ENCODE measurements around the gene ALCAM.

Gene ALCAM

GRCh38 chr3:105555206-105555605, 188.5 kb downstream of the ALCAM start:
- Histone ChIP-seq H3K36me3 (ENCODE audit: control insufficient read depth, insufficient read depth, low read length) (peaks cover 22% of the 10 kb centered on the region), H3K4me3 (ENCODE audit: low read depth, low read length) (no peak overlapping the region), H3K4me1 (ENCODE audit: control insufficient read depth, insufficient read depth, low read length) (no peaks in the 10 kb centered on the region; the same call in 1 of the 2 replicates), H3K9me3 (ENCODE audit: control insufficient read depth, insufficient read depth, low read length) (no peaks in the 10 kb centered on the region), H3K27ac (ENCODE audit: low read depth, low read length) (no peak overlapping the region), H3K27me3 (ENCODE audit: control insufficient read depth, insufficient read depth, low read length) (no peaks in the 10 kb centered on the region), H3K9ac (ENCODE audit: low read depth, low read length) (no peak overlapping the region)

DNA sequence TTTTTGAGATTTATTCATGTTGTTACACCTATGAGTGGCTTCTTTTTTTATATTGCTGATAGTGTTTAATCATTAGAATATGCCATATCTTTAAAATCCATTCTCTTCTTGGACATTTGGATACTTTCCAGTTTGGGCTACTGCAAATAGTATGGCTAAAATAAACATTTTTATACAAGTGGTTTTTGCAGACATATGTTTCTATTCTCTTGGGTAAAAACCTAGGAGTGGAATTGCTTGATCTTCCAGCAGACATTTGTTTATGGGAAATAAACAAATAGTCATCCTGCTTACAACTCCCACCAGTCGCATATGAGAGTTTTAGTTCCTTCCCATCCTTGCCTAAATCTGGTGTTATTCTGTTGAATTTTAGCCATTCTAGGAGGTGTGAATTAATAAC, 193.1 kb downstream of the ALCAM start:
- no peak overlapping the region for H3K9ac ChIP-seq (ENCODE audit: low read depth, low read length)
- no peaks in the 10 kb centered on the region for H3K36me3 ChIP-seq (ENCODE audit: control insufficient read depth, insufficient read depth, low read length)
- no peak overlapping the region for H3K27ac ChIP-seq (ENCODE audit: low read depth, low read length)
- H3K4me3 ChIP-seq (ENCODE audit: low read depth, low read length): no peak overlapping the region
- no peaks in the 10 kb centered on the region for H3K9me3 ChIP-seq (ENCODE audit: control insufficient read depth, insufficient read depth, low read length)
- no peaks in the 10 kb centered on the region for H3K27me3 ChIP-seq (ENCODE audit: control insufficient read depth, insufficient read depth, low read length)
- H3K4me1 ChIP-seq (ENCODE audit: control insufficient read depth, insufficient read depth, low read length): no peaks in the 10 kb centered on the region; the same call in 1 of the 2 replicates

DNA sequence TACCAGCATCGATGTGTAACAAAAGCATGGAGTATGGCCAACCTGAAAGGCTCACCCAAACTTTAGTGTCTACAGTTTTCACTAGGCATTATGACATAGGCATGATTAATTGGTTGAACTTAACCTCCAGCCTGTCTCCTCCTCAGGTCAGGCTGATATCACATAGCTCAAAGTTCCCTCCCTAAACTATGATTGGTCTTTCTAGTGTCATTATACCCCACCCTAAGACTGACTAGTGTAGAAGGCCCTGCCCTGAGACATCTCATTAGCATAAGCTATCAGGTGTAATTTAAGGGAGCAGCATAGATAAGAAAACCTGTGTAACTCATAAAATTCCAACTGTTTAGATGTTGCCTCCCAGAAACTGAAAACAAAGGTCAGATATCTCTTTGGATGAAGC, 195.2 kb downstream of the ALCAM start:
- Histone ChIP-seq H3K36me3 (ENCODE audit: control insufficient read depth, insufficient read depth, low read length) (no peaks in the 10 kb centered on the region), H3K4me1 (ENCODE audit: control insufficient read depth, insufficient read depth, low read length) (no peaks in the 10 kb centered on the region), H3K9ac (ENCODE audit: low read depth, low read length) (no peak overlapping the region), H3K9me3 (ENCODE audit: control insufficient read depth, insufficient read depth, low read length) (no peaks in the 10 kb centered on the region), H3K27me3 (ENCODE audit: control insufficient read depth, insufficient read depth, low read length) (no peaks in the 10 kb centered on the region), H3K4me3 (ENCODE audit: low read depth, low read length) (no peak overlapping the region), H3K27ac (ENCODE audit: low read depth, low read length) (no peak overlapping the region)

DNA sequence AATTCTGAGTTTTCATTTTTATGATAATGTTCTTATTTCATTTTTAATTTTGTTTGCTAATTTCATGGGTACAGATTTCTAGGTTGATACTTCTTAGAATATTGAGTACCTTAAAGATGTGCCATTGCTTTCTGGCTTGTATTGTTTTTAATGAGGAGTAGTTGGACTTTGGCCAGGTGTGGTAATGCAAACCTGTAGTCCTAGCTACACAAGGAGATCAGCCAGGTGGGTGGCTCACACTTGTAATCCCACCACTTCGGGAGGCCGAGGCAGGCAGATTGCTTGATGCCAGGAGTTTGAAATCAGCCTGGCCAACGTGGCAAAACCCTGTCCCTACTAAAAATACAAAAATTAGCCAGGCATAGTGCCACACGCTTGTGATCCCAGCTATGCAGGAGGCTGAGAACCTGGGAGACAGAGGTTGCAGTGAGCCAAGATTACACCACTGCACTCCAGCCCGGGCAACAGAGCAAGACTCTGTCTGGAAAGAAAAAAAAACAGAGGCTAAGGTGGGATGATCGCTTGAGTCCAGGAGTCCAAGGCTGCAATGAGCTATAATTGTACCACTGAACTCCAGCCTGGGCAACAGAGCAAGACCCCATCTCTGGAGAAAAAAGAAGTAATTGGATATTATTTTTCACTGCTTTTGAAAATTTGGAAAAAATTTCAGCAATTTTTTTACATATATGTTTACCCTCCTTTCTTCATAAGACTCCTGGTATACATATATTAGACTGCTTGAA, 198.0 kb downstream of the ALCAM start:
- H3K9ac ChIP-seq (ENCODE audit: low read depth, low read length): no peak overlapping the region
- no peak overlapping the region for H3K4me3 ChIP-seq (ENCODE audit: low read depth, low read length)

DNA sequence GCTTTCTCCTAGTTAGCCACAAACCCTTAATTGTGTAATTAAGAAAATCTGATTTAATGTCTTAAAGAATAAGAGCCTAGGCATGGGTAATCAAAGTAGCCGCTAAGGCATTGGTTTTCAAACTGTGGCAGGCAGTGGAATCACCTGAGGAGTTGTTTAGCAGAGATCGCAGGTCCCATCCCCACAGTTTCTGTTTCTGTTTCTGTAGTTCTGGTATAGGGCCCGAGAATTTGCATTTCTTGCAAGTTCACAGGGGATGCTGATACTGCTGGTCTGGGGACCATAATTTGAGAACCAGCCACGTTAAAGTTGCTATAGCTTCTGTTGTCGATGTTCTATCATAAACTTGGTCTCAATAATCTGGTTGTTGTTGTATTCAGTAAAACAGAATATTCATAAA, 204.3 kb downstream of the ALCAM start:
- Histone ChIP-seq H3K9ac (ENCODE audit: low read depth, low read length) (no peak overlapping the region), H3K9me3 (ENCODE audit: control insufficient read depth, insufficient read depth, low read length) (no peaks in the 10 kb centered on the region), H3K27me3 (ENCODE audit: control insufficient read depth, insufficient read depth, low read length) (no peaks in the 10 kb centered on the region), H3K36me3 (ENCODE audit: control insufficient read depth, insufficient read depth, low read length) (no peaks in the 10 kb centered on the region), H3K4me3 (ENCODE audit: low read depth, low read length) (no peak overlapping the region), H3K4me1 (ENCODE audit: control insufficient read depth, insufficient read depth, low read length) (no peaks in the 10 kb centered on the region), H3K27ac (ENCODE audit: low read depth, low read length) (no peak overlapping the region)

More for the DNA sequence above, 198.0 kb downstream of the ALCAM start:
- Histone ChIP-seq H3K27me3 (ENCODE audit: control insufficient read depth, insufficient read depth, low read length) (no peaks in the 10 kb centered on the region), H3K4me1 (ENCODE audit: control insufficient read depth, insufficient read depth, low read length) (no peaks in the 10 kb centered on the region), H3K27ac (ENCODE audit: low read depth, low read length) (no peak overlapping the region), H3K9me3 (ENCODE audit: control insufficient read depth, insufficient read depth, low read length) (no peaks in the 10 kb centered on the region), H3K36me3 (ENCODE audit: control insufficient read depth, insufficient read depth, low read length) (no peaks in the 10 kb centered on the region)

- Histone ChIP-seq H3K27me3 (ENCODE audit: control insufficient read depth, insufficient read depth, low read length) (no peaks in the 10 kb centered on the region), H3K27ac (ENCODE audit: low read depth, low read length) (no peak overlapping the region), H3K4me3 (ENCODE audit: low read depth, low read length) (no peak overlapping the region), H3K4me1 (ENCODE audit: control insufficient read depth, insufficient read depth, low read length) (no peaks in the 10 kb centered on the region), H3K9me3 (ENCODE audit: control insufficient read depth, insufficient read depth, low read length) (no peaks in the 10 kb centered on the region), H3K36me3 (ENCODE audit: control insufficient read depth, insufficient read depth, low read length) (no peaks in the 10 kb centered on the region), H3K9ac (ENCODE audit: low read depth, low read length) (no peak overlapping the region)
These were observed 205.8 kb downstream of the ALCAM start for GRCh38 chr3:105572501-105572900.

DNA sequence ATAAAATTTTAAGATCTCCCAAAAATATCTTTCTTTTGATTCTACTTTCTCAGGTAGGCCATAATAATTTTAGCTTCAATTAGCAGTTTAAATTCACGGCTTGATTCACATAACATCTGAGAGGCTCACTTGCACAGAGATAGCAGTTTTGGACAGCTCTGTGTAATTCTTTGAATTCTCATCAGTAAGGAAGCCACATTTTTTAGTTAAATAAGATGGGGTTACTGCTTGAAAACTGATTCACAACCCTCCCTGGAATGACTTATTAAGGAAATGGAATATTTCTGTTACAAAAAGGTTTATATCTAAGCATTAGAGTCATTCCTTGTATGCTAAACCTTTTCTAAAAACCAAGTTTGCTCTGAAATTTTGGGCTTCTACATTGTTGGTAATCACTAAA, 212.7 kb downstream of the ALCAM start:
- Histone ChIP-seq H3K27ac (ENCODE audit: low read depth, low read length) (no peak overlapping the region), H3K4me1 (ENCODE audit: control insufficient read depth, insufficient read depth, low read length) (no peaks in the 10 kb centered on the region), H3K36me3 (ENCODE audit: control insufficient read depth, insufficient read depth, low read length) (no peaks in the 10 kb centered on the region), H3K27me3 (ENCODE audit: control insufficient read depth, insufficient read depth, low read length) (no peaks in the 10 kb centered on the region), H3K9me3 (ENCODE audit: control insufficient read depth, insufficient read depth, low read length) (no peaks in the 10 kb centered on the region), H3K9ac (ENCODE audit: low read depth, low read length) (no peak overlapping the region), H3K4me3 (ENCODE audit: low read depth, low read length) (no peak overlapping the region)

- Histone ChIP-seq H3K4me1 (ENCODE audit: control insufficient read depth, insufficient read depth, low read length) (no peaks in the 10 kb centered on the region), H3K4me3 (ENCODE audit: low read depth, low read length) (no peak overlapping the region), H3K36me3 (ENCODE audit: control insufficient read depth, insufficient read depth, low read length) (no peaks in the 10 kb centered on the region), H3K9me3 (ENCODE audit: control insufficient read depth, insufficient read depth, low read length) (no peaks in the 10 kb centered on the region), H3K9ac (ENCODE audit: low read depth, low read length) (no peak overlapping the region), H3K27me3 (ENCODE audit: control insufficient read depth, insufficient read depth, low read length) (no peaks in the 10 kb centered on the region), H3K27ac (ENCODE audit: low read depth, low read length) (no peak overlapping the region)
These were observed 213.7 kb downstream of the ALCAM start for GRCh38 chr3:105580296-105580965.

DNA sequence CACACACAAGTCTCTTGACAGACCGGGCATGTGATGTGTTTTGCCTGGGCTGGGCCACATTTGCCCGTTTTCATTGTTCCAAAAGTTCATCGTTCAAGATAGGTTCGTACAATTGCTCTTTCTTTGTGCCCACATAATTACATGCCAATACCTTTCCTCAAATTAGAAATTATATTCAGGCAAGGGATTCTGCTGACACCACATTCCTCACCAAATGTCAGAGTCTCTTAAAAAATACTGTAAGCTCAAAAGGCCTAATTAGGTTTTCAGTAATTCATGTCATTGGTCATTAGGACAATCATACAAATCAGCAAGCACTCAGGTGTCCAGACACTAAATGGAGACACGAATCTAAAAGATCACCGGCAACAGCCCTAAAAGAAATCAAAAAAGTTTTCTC, 215.3 kb downstream of the ALCAM start:
- no peaks in the 10 kb centered on the region for H3K9me3 ChIP-seq (ENCODE audit: control insufficient read depth, insufficient read depth, low read length)
- H3K4me3 ChIP-seq (ENCODE audit: low read depth, low read length): no peak overlapping the region
- no peaks in the 10 kb centered on the region for H3K4me1 ChIP-seq (ENCODE audit: control insufficient read depth, insufficient read depth, low read length)
- H3K9ac ChIP-seq (ENCODE audit: low read depth, low read length): no peak overlapping the region
- no peak overlapping the region for H3K27ac ChIP-seq (ENCODE audit: low read depth, low read length)
- no peaks in the 10 kb centered on the region for H3K27me3 ChIP-seq (ENCODE audit: control insufficient read depth, insufficient read depth, low read length)
- H3K36me3 ChIP-seq (ENCODE audit: control insufficient read depth, insufficient read depth, low read length): no peaks in the 10 kb centered on the region

DNA sequence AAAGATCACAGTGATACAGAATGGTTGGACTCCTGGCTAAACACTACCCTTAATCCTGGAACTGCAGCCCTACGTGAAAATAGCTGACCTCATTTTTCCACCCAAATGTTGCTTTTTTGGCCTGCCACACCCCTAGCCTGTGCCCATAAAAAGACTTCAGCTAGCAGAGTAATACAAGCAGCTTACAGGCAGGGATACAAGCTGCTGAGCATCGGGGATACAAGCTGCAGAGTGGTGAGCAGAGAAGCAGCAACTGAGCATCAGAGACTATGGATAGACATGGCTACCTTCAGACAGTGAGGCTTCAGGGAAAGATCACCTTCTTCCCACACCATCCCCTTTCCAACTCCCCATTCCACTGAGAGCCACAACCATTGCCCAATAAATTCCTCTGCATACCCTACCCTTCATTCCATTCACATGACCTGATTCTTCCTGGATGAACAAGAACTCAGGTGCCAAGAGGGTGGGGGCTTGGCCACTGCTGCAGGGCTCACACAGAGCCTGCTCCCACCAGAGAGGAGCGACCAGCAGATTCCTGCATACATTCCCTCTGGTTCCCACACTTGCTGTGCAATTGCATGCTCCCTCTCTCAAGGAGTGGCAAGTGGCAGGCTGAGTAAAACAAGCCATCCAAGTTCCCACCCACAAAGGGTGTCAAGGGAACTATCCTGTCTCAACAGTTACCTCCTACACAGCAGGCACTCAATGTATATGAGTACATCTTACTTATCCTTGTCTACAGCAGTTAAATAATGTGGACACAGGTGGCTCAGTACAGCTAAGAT, 217.5 kb downstream of the ALCAM start:
- H3K9me3 ChIP-seq (ENCODE audit: control insufficient read depth, insufficient read depth, low read length): no peaks in the 10 kb centered on the region
- no peaks in the 10 kb centered on the region for H3K4me1 ChIP-seq (ENCODE audit: control insufficient read depth, insufficient read depth, low read length)
- H3K4me3 ChIP-seq (ENCODE audit: low read depth, low read length): no peak overlapping the region
- no peak overlapping the region for H3K27ac ChIP-seq (ENCODE audit: low read depth, low read length)
- no peaks in the 10 kb centered on the region for H3K36me3 ChIP-seq (ENCODE audit: control insufficient read depth, insufficient read depth, low read length)
- H3K9ac ChIP-seq (ENCODE audit: low read depth, low read length): no peak overlapping the region
- H3K27me3 ChIP-seq (ENCODE audit: control insufficient read depth, insufficient read depth, low read length): no peaks in the 10 kb centered on the region

DNA sequence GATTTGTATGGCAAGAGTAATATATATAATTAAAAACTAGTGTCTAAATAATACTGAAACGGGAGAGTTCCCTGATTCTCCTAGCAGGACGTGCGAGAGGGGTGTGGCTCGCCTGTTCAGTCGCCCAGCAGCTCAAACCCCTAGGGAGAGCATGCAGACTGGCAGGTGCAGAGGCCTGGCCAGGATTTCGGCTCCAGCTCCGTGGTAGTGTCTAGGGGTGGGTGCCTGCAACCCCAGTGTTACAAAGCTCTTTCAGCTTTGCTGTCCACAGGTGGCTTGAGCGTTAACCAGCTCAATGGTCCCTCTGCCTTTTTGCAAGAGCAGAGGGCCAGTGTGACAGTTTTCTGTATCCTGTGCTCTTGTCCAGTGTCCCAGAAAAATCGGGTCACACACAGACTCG, 226.6 kb downstream of the ALCAM start:
- H3K9ac ChIP-seq (ENCODE audit: low read depth, low read length): no peak overlapping the region
- no peaks in the 10 kb centered on the region for H3K4me1 ChIP-seq (ENCODE audit: control insufficient read depth, insufficient read depth, low read length)
- H3K27me3 ChIP-seq (ENCODE audit: control insufficient read depth, insufficient read depth, low read length): no peaks in the 10 kb centered on the region
- H3K27ac ChIP-seq (ENCODE audit: low read depth, low read length): no peak overlapping the region
- H3K36me3 ChIP-seq (ENCODE audit: control insufficient read depth, insufficient read depth, low read length): no peaks in the 10 kb centered on the region
- no peak overlapping the region for H3K4me3 ChIP-seq (ENCODE audit: low read depth, low read length)
- H3K9me3 ChIP-seq (ENCODE audit: control insufficient read depth, insufficient read depth, low read length): no peaks in the 10 kb centered on the region
